HG03439 (cell line): ENCODE data around the gene PALLD.

Source experiments
- ATAC-seq: cut with Tn5 transposase; IDR thresholded peaks from one replicate; pipeline ENCODE4 v1.9.1; 2021; ENCODE audit warnings: mild to moderate bottlenecking, moderate library complexity; ENCODE audit not compliant: unreplicated experiment

PALLD gene

GRCh38 chr4:168880811-168881595 lies 384.2 kb downstream of the PALLD start:
- ATAC-seq = no peak

GRCh38 chr4:168881781-168882420 lies 385.0 kb downstream of the PALLD start:
- ATAC-seq = no peak

GRCh38 chr4:168882650-168883233 lies 385.9 kb downstream of the PALLD start:
- no peak for ATAC-seq

GRCh38 chr4:168883513-168883912 lies 386.7 kb downstream of the PALLD start:
- ATAC-seq = no peak

- ATAC-seq = no peak
Measured at GRCh38 chr4:168884251-168885124, 387.6 kb downstream of the PALLD start.

GRCh38 chr4:168885400-168885799 lies 388.5 kb downstream of the PALLD start:
- ATAC-seq = no peak

GRCh38 chr4:168886351-168886750 lies 389.5 kb downstream of the PALLD start:
- no peak for ATAC-seq

- ATAC-seq = no peak
Measured at GRCh38 chr4:168887809-168888208, 391.0 kb downstream of the PALLD start.

GRCh38 chr4:168888715-168889215 lies 391.9 kb downstream of the PALLD start:
- ATAC-seq = no peak

GRCh38 chr4:168891086-168891485 lies 394.2 kb downstream of the PALLD start:
- no peak for ATAC-seq

GRCh38 chr4:168891688-168892087 lies 394.8 kb downstream of the PALLD start:
- ATAC-seq = no peak

- ATAC-seq = no peak
Measured at GRCh38 chr4:168892475-168892874, 395.6 kb downstream of the PALLD start.

GRCh38 chr4:168893205-168893604 lies 396.4 kb downstream of the PALLD start:
- ATAC-seq = no peak

GRCh38 chr4:168893807-168894206 lies 397.0 kb downstream of the PALLD start:
- no peak for ATAC-seq

GRCh38 chr4:168900080-168900479 lies 403.2 kb downstream of the PALLD start:
- ATAC-seq = no peak

GRCh38 chr4:168907119-168907698 lies 410.4 kb downstream of the PALLD start:
- ATAC-seq = no peak

- no peak for ATAC-seq
Measured at GRCh38 chr4:168908093-168908492, 411.2 kb downstream of the PALLD start.

- no peak for ATAC-seq
Measured at GRCh38 chr4:168908851-168909273, 412.0 kb downstream of the PALLD start.

- ATAC-seq = no peak
Measured at GRCh38 chr4:168914095-168914494, 417.2 kb downstream of the PALLD start.

- ATAC-seq = no peak
Measured at GRCh38 chr4:168917138-168917779, 420.4 kb downstream of the PALLD start.
